H9 (cell line): ENCODE measurements around the gene PTPRC. TPM values are rescaled to one million over a fixed set of nuclear protein-coding genes. Genes with fewer than 3 reads are reported as not detected.

Source experiments
- DNase-seq: peaks from one replicate; pipeline ENCODE4 v3.0.0-alpha.2; 2017
- H2AFZ ChIP-seq: one replicate; pipeline ENCODE4 v1.6.1; 2013; ENCODE audit warnings: mild to moderate bottlenecking, low read length, control low read depth, moderate library complexity
- H2AK5ac ChIP-seq: 2 replicates; pipeline ENCODE4 v1.6.1; 2013; ENCODE audit warnings: low read length, control low read depth, mixed read lengths; ENCODE audit not compliant: insufficient read length
- H2BK120ac ChIP-seq: one replicate; pipeline ENCODE4 v1.6.1; 2013; ENCODE audit warnings: low read depth, mild to moderate bottlenecking, low read length, control low read depth, inconsistent platforms; ENCODE audit not compliant: poor library complexity, severe bottlenecking
- H2BK12ac ChIP-seq: 2 replicates; pipeline ENCODE4 v1.6.1; 2013; ENCODE audit warnings: low read length, control low read depth, mixed read lengths, low read depth; ENCODE audit not compliant: insufficient read length
- H2BK15ac ChIP-seq: 2 replicates; pipeline ENCODE4 v1.6.1; 2013; ENCODE audit warnings: low read depth, low read length, control low read depth
- H2BK20ac ChIP-seq: one replicate; pipeline ENCODE4 v1.6.1; 2013; ENCODE audit warnings: low read depth, mild to moderate bottlenecking, low read length, control low read depth, inconsistent platforms; ENCODE audit not compliant: poor library complexity, severe bottlenecking
- H2BK5ac ChIP-seq: 2 replicates; pipeline ENCODE4 v1.6.1; 2013; ENCODE audit warnings: low read length, control low read depth, mixed read lengths; ENCODE audit not compliant: insufficient read length
- H3K14ac ChIP-seq: 2 replicates; pipeline ENCODE4 v1.6.1; 2013; ENCODE audit warnings: low read length, control low read depth; ENCODE audit not compliant: insufficient read depth
- H3K18ac ChIP-seq: 2 replicates; pipeline ENCODE4 v1.6.1; 2013; ENCODE audit warnings: low read depth, mild to moderate bottlenecking, mixed read lengths, low read length, control low read depth; ENCODE audit not compliant: insufficient read length
- H3K23ac ChIP-seq: 2 replicates; pipeline ENCODE4 v1.6.1; 2013; ENCODE audit warnings: low read length, control low read depth, mixed read lengths, low read depth; ENCODE audit not compliant: insufficient read length
- H3K23me2 ChIP-seq: 2 replicates; pipeline ENCODE4 v1.6.1; 2013; ENCODE audit warnings: low read depth, mild to moderate bottlenecking, mixed read lengths, low read length, control low read depth; ENCODE audit not compliant: insufficient read length, poor library complexity, severe bottlenecking
- H3K27ac ChIP-seq: 2 replicates; pipeline ENCODE4 v1.5.1; 2013; ENCODE audit warnings: low read length, control low read depth, mixed read lengths, low read depth; ENCODE audit not compliant: insufficient read length
- H3K27me3 ChIP-seq: 2 replicates; pipeline ENCODE4 v1.6.1; 2013; ENCODE audit warnings: low read length, control low read depth, inconsistent platforms; ENCODE audit not compliant: insufficient read depth
- H3K4ac ChIP-seq: 2 replicates; pipeline ENCODE4 v1.6.1; 2013; ENCODE audit warnings: low read depth, mild to moderate bottlenecking, control low read depth, inconsistent platforms, low read length, moderate library complexity
- H3K4me1 ChIP-seq: 2 replicates; pipeline ENCODE4 v1.6.1; 2013; ENCODE audit warnings: low read length, control low read depth, inconsistent platforms; ENCODE audit not compliant: insufficient read depth
- H3K4me2 ChIP-seq: 2 replicates; pipeline ENCODE4 v1.6.1; 2013; ENCODE audit warnings: low read length, control low read depth, mixed read lengths; ENCODE audit not compliant: insufficient read length, insufficient read depth
- H3K56ac ChIP-seq: 2 replicates; pipeline ENCODE4 v1.6.1; 2013; ENCODE audit warnings: low read depth, mild to moderate bottlenecking, mixed read lengths, low read length, control low read depth; ENCODE audit not compliant: insufficient read length
- H3K79me1 ChIP-seq: 2 replicates; pipeline ENCODE4 v1.6.1; 2013; ENCODE audit warnings: low read depth, mild to moderate bottlenecking, moderate library complexity, low read length, control low read depth, inconsistent platforms; ENCODE audit not compliant: insufficient read depth, poor library complexity, severe bottlenecking
- H3K79me2 ChIP-seq: 2 replicates; pipeline ENCODE4 v1.6.1; 2013; ENCODE audit warnings: low read length, control low read depth, inconsistent platforms; ENCODE audit not compliant: insufficient read depth
- H3K9ac ChIP-seq: 2 replicates; pipeline ENCODE4 v1.6.1; 2013; ENCODE audit warnings: low read length, control low read depth, mixed read lengths; ENCODE audit not compliant: insufficient read length; ENCODE audit errors: extremely low read depth
- H3K9me3 ChIP-seq: one replicate; pipeline ENCODE4 v1.6.1; 2013; ENCODE audit warnings: low read depth, low read length, inconsistent platforms; ENCODE audit not compliant: control insufficient read depth
- H3T11ph ChIP-seq: one replicate; pipeline ENCODE4 v1.6.1; 2013; ENCODE audit warnings: mild to moderate bottlenecking, low read length, control low read depth, inconsistent platforms
- H4K20me1 ChIP-seq: one replicate; pipeline ENCODE4 v1.6.1; 2013; ENCODE audit not compliant: control insufficient read depth, insufficient read length, insufficient read depth
- H4K5ac ChIP-seq: 2 replicates; pipeline ENCODE4 v1.6.1; 2013; ENCODE audit warnings: low read depth, mild to moderate bottlenecking, mixed read lengths, low read length, control low read depth; ENCODE audit not compliant: insufficient read length
- H4K8ac ChIP-seq: replicated peaks from 2 replicates; pipeline ENCODE4 v1.6.1; 2013; ENCODE audit warnings: low read length, control low read depth, mixed read lengths, low read depth; ENCODE audit not compliant: insufficient read length
- H4K91ac ChIP-seq: 2 replicates; pipeline ENCODE4 v1.6.1; 2013; ENCODE audit warnings: low read depth, mild to moderate bottlenecking, moderate library complexity, mixed read lengths, low read length, control low read depth; ENCODE audit not compliant: insufficient read length
- H3K27ac Mint-ChIP-seq, 3 experiments: 2 replicates in 2 of 3; 3 replicates in 1 of 3; pipeline ENCODE4 v1.8.0; 2020 to 2021; ENCODE audit warnings: mixed read lengths in 3 of 3, mild to moderate bottlenecking in 1 of 3, moderate library complexity in 1 of 3
- H3K27me3 Mint-ChIP-seq: 2 replicates; pipeline ENCODE4 v1.8.0; 2021; ENCODE audit warnings: low read depth, mild to moderate bottlenecking, moderate library complexity, mixed read lengths
- H3K36me3 Mint-ChIP-seq, 3 experiments: 2 replicates in 2 of 3; 3 replicates in 1 of 3; pipeline ENCODE4 v1.8.0; 2020 to 2021; ENCODE audit warnings: low read depth in 3 of 3, mixed read lengths in 3 of 3; ENCODE audit not compliant: insufficient read depth in 1 of 3
- H3K4me1 Mint-ChIP-seq, 2 experiments: 2 replicates each; pipeline ENCODE4 v1.8.0; 2020; ENCODE audit warnings: mixed read lengths in 2 of 2
- H3K4me3 Mint-ChIP-seq, 2 experiments: 2 replicates in 1 of 2; 3 replicates in 1 of 2; pipeline ENCODE4 v1.8.0; 2020 to 2021; ENCODE audit warnings: mild to moderate bottlenecking in 2 of 2, mixed read lengths in 2 of 2, moderate library complexity in 1 of 2
- H3K9me3 Mint-ChIP-seq, 2 experiments: 2 replicates in 1 of 2; 3 replicates in 1 of 2; pipeline ENCODE4 v1.8.0; 2020; ENCODE audit warnings: mild to moderate bottlenecking in 2 of 2, mixed read lengths in 2 of 2, moderate library complexity in 1 of 2
- WGBS: extraction: QIAGEN DNeasy Blood & Tissue Kit; methylation state at CpG from one replicate; pipeline ENCODE4 v1.1.7; 2013; ENCODE audit warnings: missing lambda C conversion rate, low lambda C conversion rate, mixed read lengths; ENCODE audit not compliant: insufficient read length; ENCODE audit errors: extremely low coverage; 5-methylcytosine and 5-hydroxymethylcytosine counted together
- total RNA-seq: library from RNA; stranded (reverse); gene quantifications from 2 replicates; pipeline ENCODE4 v1.2.1, GENCODE V29; 2021
- TF ChIP-seq, protein P1 (sequence below): fragments of 200-600 bp; sonication (generic); conservative IDR thresholded peaks from 3 replicates; pipeline ENCODE4 v1.8.0; 2021; ENCODE audit warnings: antibody characterized with exemption, mild to moderate bottlenecking

PTPRC gene
- total RNA-seq, 1 experiment from 2014 or later = not detected

- H3K9me3 Mint-ChIP-seq = no peaks in the 10 kb centered on the region
- no peak overlapping the region for H3K9ac ChIP-seq
These were observed 30.3 kb downstream of the PTPRC start for GRCh38 chr1:198669023-198669698.

More at GRCh38 chr1:198669023-198669698, 30.3 kb downstream of the PTPRC start:
- Histone ChIP-seq H2BK15ac (no peak overlapping the region), H4K91ac (no peak overlapping the region), H3K4ac (no peak overlapping the region), H3K23ac (no peak overlapping the region), H3K4me2 (no peak overlapping the region), H4K20me1 (no peaks in the 10 kb centered on the region), H3K27ac (no peak overlapping the region), H3K9me3 (no peaks in the 10 kb centered on the region), H3K79me1 (no peaks in the 10 kb centered on the region), H4K5ac (no peak overlapping the region), H3K56ac (no peak overlapping the region), H2BK5ac (no peak overlapping the region), H2BK20ac (no peak overlapping the region), H3K27me3 (no peaks in the 10 kb centered on the region), H2BK120ac (no peak overlapping the region), H2AK5ac (no peak overlapping the region), H3T11ph (no peak overlapping the region), H2BK12ac (no peak overlapping the region), H3K18ac (no peak overlapping the region), H2AFZ (no peak overlapping the region), H3K79me2 (no peaks in the 10 kb centered on the region), H3K4me1 (no peaks in the 10 kb centered on the region), H4K8ac (no peak overlapping the region), H3K23me2 (no peaks in the 10 kb centered on the region), H3K14ac (no peak overlapping the region)
- WGBS = no CpG with 5 or more reads among the region's 5 CpGs
- Mint-ChIP-seq H3K27me3 (no peaks in the 10 kb centered on the region), H3K36me3 (no peaks in the 10 kb centered on the region), H3K4me1 (peaks cover 2 to 11% of the 10 kb centered on the region in 2 experiments), H3K4me3 (no peak overlapping the region), H3K27ac (no peak overlapping the region; a peak in 1 of 7 replicates)
- DNase-seq = no peak
- TF ChIP-seq, protein P1, sequence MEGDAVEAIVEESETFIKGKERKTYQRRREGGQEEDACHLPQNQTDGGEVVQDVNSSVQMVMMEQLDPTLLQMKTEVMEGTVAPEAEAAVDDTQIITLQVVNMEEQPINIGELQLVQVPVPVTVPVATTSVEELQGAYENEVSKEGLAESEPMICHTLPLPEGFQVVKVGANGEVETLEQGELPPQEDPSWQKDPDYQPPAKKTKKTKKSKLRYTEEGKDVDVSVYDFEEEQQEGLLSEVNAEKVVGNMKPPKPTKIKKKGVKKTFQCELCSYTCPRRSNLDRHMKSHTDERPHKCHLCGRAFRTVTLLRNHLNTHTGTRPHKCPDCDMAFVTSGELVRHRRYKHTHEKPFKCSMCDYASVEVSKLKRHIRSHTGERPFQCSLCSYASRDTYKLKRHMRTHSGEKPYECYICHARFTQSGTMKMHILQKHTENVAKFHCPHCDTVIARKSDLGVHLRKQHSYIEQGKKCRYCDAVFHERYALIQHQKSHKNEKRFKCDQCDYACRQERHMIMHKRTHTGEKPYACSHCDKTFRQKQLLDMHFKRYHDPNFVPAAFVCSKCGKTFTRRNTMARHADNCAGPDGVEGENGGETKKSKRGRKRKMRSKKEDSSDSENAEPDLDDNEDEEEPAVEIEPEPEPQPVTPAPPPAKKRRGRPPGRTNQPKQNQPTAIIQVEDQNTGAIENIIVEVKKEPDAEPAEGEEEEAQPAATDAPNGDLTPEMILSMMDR = no peak
